Activated naive CD4-positive, alpha-beta T cell treated with anti-CD3 and anti-CD28 coated beads, Interleukin-2, amount 50 U/mL, for 72 hours (primary cell): ENCODE measurements around the gene HOMEZ. TPM values are rescaled to one million over a fixed set of nuclear protein-coding genes. Genes with fewer than 3 reads are reported as not detected.
A peak's percentile ranks its signal among the peaks of the same experiment; 100 is the strongest.
"Not testable (repeated sequence)": the region's sequence is repeated elsewhere in the genome, so short reads cannot be mapped to it uniquely, and the experiment has no call there.

ENCODE experiments used
- ATAC-seq, 2 donors: fragments of 150-1000 bp; cut with Tn5 transposase; 2 replicates each; pipeline ENCODE4 v1.10.0; 2021; ENCODE audit warnings: mild to moderate bottlenecking in 2 of 2, moderate library complexity in 2 of 2
- DNase-seq, 2 donors: peaks; one replicate each; pipeline ENCODE4 v3.0.0; 2021 to 2022; ENCODE audit warnings: low spot score in 2 of 2
- H3K27ac Mint-ChIP-seq, 2 donors: one replicate each; pipeline ENCODE4 v1.8.0; 2022; ENCODE audit warnings: mild to moderate bottlenecking in 2 of 2, mixed read lengths in 2 of 2
- H3K36me3 Mint-ChIP-seq, 2 donors: one replicate each; pipeline ENCODE4 v1.8.0; 2022; ENCODE audit warnings: mixed read lengths in 2 of 2
- H3K9me3 Mint-ChIP-seq, 2 donors: one replicate each; pipeline ENCODE4 v1.8.0; 2022; ENCODE audit warnings: mixed read lengths in 2 of 2
- total RNA-seq, 2 donors: library from RNA; stranded (reverse); gene quantifications; one replicate each; pipeline ENCODE4 v1.2.3, GENCODE V29; 2022

HOMEZ gene
- total RNA-seq, 2 donors from 2014 or later = 6.4 to 15.1 TPM

DNA sequence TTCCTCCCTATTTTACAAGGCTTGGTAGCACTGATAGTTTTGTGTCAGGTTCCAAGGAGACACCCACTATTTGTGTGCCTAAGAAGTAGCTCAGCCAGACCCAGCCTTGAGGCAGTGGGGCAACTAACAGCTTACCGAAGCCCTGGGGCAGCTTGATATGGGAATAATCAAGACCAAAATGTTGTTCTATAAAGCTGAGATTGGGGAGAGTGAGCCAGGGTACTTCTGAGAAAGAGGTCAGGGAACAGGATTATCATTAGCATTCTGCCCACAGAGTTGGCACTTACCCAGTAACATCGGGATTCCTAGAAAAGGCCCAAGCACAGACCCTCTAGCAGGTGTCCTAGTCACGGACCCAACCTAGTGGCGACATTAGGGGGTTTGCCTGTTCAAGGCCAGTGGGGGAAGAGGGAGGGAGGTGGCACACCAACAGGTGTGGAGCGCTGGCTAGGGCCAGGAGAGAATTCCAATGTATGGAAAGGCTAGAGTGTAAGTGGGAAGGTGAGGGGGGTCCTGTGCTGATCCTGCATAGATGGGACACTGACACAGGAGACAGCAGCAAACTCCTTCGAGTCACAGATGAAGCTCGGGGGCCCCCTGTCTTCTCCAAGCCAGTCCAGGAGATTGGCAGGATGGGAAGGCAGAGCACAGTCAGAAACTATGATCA lies 11.8 kb upstream of the HOMEZ start:
- Mint-ChIP-seq H3K36me3 (peaks cover 5 to 20% of the 10 kb centered on the region in 2 donors), H3K9me3 (no peaks in the 10 kb centered on the region), H3K27ac (peak overlapping the region in 1 of 2 donors; percentile 41)
- DNase-seq = no peak
- ATAC-seq = no peak

DNA sequence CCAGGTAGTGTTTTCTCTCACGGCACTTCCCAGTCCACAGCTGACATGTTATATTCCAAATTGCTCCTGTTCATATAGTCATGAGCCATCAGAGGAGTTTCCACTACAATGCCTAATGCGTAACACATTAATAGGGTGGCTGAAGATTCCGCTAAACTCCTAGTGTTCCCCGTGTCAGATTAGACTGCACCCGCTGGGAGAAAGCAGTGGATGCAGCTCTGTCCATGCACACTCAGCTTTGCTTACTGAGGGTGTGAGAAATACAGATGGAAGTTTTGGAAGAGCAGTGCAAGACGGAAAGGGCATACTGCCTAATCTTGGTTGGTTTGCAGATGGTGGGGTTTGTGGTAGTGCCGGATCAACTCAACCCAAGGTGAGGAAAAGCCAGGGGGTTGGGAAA lies 11.2 kb upstream of the HOMEZ start:
- no peak for DNase-seq
- Mint-ChIP-seq H3K27ac (no peak overlapping the region), H3K9me3 (no peaks in the 10 kb centered on the region), H3K36me3 (peaks cover 0 to 16% of the 10 kb centered on the region in 2 donors)
- ATAC-seq = no peak

DNA sequence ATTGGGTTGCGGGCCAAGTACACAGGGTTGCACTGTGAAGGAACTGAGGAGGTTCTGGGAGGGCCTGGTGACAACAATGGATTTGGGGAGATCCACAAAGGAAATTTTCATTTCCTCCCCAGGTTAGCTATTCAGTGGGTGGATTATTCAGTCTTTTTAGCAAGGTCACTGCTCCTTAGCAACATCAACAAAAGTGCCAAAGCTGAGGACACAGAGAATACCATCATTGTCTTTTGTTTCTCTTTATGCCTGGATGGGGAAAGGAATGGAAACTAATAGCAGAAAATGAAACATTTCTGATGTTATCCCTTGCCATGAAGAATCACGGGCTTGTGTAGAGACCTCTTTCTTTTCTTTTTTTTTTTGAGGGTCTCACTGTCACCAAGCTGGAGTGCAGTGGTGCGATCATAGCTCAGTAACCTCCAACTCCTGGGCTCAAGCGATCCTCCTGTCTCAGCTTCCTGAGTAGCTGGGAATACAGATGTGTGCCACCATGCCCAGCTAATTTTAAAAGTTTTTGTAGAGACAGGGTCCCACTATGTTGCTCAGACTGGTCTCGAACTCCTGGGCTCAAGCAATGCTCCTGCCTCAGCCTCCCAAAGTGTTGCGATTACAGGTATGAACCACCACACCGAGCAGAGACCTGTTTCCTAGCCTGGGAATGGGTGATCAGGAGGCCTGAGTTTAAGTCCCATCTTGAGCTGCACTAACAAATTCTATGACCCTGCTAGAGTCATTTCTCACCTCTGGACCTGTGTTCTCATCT lies 10.3 kb upstream of the HOMEZ start:
- Mint-ChIP-seq H3K36me3 (peaks cover 0 to 16% of the 10 kb centered on the region in 2 donors), H3K9me3 (no peaks in the 10 kb centered on the region), H3K27ac (no peak overlapping the region)
- no peak for DNase-seq
- ATAC-seq = no peak

DNA sequence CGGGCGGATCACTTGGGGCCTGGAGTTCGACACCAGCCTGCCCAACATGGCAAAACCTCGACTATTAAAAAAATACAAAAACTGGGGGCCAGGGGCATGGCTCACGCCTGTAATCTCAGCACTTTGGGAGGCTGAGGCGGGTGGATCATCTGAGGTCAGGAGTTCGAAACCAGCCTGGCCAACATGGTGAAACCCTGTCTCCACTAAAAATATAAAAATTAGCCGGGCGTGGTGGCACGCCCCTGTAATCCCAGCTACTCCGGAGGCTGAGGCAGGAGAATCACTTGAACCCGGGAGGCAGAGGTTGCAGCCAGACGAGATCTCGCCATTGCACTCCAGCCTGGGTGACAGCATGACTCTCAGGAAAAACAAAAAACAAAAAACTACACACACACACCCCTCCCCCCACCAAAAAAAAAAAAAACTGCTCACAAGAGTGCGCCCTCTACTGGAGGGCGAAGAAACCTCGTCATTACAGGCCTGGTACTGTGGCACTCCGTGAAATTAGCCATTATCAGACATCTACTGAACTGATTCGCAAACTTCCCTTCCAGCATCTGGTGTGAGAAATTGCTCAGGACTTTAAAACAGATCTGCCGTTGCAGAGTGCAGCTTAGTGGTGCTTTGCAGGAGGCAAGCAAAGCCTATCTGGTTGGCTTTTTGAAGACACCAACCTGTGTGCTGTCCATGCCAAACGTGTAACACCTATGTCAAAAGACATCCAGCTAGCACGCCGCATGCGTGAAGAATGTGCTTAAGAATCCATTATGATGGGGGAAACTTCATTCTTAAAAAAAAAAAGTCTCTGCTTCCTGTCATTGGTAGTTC lies 9.0 kb upstream of the HOMEZ start:
- Mint-ChIP-seq H3K27ac (peak overlapping the region in 1 of 2 donors; percentile 27), H3K9me3 (no peaks in the 10 kb centered on the region), H3K36me3 (peaks cover 0 to 13% of the 10 kb centered on the region in 2 donors)
- ATAC-seq = peak; percentile 85
- peak in 1 of 2 donors; percentile 60 for DNase-seq

DNA sequence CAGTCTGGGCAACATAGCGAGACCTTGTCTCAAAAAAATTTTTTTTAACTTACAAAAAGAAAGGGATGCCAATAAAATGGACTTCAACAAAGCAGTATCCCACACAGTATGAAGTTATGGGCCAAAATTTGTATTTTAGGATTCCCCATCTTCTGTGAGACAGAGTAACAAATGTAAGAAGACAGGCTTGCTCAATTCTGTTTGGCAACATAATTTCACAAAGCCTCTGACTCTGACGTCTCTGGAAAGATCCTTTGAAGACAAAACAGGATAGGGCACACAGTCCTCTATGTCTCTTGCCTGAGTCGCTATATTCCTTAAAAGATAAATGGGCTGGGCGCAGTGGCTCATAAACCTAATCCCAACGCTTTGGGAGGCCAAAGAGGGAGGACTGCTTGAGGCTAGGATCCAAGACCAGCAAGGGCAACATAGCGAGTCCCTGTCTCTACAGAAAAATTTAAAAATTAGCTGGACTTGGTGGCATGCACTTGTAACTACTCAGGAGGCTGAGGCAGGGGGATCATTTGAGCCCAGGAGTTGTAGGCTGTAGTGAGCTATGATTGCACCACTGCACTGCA lies 1.1 kb upstream of the HOMEZ start:
- Mint-ChIP-seq H3K9me3 (no peaks in the 10 kb centered on the region), H3K36me3 (peaks cover 0 to 7% of the 10 kb centered on the region in 2 donors)
- ATAC-seq = no peak

DNA sequence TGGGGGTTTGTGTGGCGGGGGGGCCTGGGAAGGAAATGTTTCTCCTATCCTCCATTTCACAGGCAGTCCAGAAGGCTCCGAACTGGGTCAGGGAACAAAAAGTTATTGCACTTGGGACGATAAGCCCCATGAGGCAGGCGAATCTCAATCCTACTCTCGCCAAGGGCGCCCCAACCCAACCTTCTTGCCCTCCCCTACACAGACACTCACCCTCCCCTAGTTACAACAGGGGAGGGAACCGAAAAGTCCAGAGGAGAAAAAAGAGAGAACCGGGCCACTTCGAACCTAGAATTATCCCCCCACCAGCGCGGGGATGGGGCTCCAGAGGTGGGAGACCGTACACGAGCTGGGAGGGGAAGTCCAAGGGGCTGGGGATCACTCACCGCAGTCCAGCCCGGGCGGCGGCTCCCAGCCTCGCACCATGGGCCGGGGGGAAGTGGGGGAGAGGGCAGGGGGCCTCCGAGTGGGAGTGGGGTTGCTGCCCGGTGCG lies 357 bp downstream of the HOMEZ start:
- H3K36me3 Mint-ChIP-seq = peaks cover 0 to 7% of the 10 kb centered on the region in 2 donors
- no peaks in the 10 kb centered on the region for H3K9me3 Mint-ChIP-seq
- DNase-seq = no peak
- peak; percentile 30 to 39 for ATAC-seq
- peak overlapping the region; percentile 89 for H3K27ac Mint-ChIP-seq

More for the DNA sequence above, 1.1 kb upstream of the HOMEZ start:
- DNase-seq = no peak
- peak overlapping the region; percentile 89 to 96 for H3K27ac Mint-ChIP-seq

DNA sequence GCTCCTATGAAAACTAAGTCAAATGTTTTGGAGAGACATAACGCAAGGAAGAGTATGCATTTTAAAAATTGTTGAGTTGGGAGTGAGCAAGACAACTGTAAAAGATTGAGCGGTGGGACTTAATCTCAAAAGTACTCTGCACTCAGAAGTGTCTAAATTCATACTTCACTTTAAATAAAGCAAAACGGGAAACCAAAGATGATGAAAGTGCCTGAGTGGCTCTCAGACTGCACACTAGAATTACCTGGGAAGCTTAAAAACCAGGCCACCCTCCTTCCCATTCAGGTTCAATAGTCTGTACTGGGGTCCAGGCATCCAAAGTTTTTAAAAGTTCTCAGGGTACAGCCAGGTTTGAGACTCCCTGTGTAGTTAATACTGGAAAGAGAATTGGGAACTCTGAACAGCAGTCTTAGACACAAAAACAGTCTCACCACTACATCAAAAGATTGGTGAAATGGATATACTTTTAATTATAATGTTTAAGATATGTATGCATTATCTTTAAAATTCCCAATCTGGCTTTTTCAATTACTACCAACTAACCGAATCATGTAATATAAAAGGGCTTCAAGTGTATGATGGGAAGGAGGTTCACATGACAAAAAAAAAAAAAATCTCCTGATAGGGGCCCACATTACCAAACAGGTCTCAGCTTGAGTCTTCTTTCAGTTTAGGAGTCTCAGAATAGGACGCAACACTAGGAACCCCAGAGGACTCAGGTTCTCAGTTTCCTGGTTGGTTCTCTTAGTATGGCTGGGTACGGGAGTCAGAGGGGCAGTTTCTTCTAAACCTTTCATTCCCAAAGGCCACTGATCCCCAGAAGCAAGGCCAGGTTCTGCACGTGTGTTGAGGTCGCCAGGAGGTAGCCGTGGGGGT lies 1.0 kb downstream of the HOMEZ start:
- Mint-ChIP-seq H3K27ac (peak overlapping the region; percentile 89), H3K36me3 (peaks cover 0 to 7% of the 10 kb centered on the region in 2 donors), H3K9me3 (no peaks in the 10 kb centered on the region)
- no peak for ATAC-seq
- no peak for DNase-seq

DNA sequence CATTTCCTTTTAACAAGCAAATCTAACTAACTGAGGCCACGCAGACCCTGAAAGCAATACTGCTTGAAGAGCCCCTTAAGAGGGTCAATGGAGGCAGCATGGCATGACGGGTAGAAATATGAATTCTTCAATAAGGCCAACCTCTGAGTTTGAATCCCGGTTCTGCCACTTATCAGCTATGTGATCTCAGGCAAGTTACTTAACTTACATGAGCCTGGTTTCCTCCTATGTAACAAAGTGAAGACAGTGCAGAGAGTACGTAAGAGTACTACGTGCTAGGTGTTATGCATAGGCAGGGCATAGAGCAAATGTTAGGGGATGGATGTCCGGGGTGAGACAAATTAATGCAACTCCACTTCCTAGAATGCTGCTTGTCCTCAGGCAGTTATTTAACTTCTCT lies 4.7 kb downstream of the HOMEZ start:
- H3K36me3 Mint-ChIP-seq = peaks cover 0 to 7% of the 10 kb centered on the region in 2 donors
- DNase-seq = no peak
- H3K27ac Mint-ChIP-seq = no peak overlapping the region
- no peaks in the 10 kb centered on the region for H3K9me3 Mint-ChIP-seq
- ATAC-seq = no peak

DNA sequence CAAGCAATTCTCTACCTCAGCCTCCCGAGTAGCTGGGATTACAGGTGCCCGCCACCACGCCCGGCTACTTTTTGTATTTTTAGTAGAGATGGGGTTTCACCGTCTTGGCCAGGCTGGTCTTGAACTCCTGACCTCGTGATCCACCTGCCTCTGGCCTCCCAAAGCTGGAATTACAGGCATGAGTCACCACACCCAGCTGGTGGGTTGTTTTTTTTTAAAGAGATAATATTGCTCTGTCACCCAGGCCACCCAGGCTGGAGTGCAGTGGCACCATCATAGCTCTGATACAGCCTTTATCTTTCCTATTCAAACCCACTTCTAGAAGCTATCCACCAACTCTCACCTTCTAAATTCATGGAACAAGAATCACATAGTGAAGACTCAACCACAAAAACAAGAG lies 8.0 kb downstream of the HOMEZ start:
- H3K36me3 Mint-ChIP-seq, H3K27ac Mint-ChIP-seq, DNase-seq, H3K9me3 Mint-ChIP-seq, ATAC-seq: not testable (repeated sequence)

DNA sequence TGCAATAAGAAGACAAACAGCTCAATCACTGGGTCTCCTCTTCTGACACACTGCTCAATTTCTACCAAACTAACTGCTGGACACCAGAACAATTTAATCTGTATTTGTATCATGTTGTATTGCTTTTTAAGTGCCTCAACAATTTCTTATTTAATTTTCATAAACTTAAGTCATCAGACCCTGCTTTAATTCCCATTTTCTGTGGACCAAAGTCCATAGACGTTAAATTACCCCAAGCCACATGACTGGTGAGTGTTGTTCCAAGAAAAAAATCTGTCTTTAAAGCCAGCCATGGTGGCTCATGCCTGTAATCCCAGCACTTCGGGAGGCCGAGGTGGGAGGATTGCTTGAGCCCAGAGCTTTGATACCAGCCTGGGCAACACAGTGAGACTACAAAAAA lies 8.7 kb downstream of the HOMEZ start:
- peaks cover 0 to 5% of the 10 kb centered on the region in 2 donors for H3K36me3 Mint-ChIP-seq
- H3K9me3 Mint-ChIP-seq = no peaks in the 10 kb centered on the region
- no peak for DNase-seq
- no peak for ATAC-seq
- H3K27ac Mint-ChIP-seq = no peak overlapping the region

DNA sequence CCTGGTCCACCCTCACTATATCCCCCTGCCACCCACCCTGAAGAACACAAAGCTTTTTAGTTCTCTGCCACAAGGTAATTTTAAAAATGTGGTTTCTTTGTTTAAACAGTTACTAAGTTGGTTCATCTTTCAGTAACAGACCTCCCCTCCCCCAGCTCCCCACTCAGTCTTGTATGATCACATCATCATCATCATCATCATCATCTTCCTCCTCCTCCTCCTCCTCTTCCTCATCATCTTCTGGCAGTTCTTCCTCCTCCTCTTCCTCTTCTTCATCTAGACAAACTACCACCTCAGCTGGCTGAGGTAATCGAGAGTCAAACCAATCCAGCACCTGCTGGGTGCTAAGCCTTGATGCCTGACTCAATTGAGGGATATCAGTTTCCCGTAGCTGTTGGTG lies 10.5 kb downstream of the HOMEZ start:
- DNase-seq (no peak), ATAC-seq (no peak)
- peaks cover 0 to 5% of the 10 kb centered on the region in 2 donors for H3K36me3 Mint-ChIP-seq
- H3K9me3 Mint-ChIP-seq = no peaks in the 10 kb centered on the region
- peak overlapping the region; percentile 23 to 40 for H3K27ac Mint-ChIP-seq

DNA sequence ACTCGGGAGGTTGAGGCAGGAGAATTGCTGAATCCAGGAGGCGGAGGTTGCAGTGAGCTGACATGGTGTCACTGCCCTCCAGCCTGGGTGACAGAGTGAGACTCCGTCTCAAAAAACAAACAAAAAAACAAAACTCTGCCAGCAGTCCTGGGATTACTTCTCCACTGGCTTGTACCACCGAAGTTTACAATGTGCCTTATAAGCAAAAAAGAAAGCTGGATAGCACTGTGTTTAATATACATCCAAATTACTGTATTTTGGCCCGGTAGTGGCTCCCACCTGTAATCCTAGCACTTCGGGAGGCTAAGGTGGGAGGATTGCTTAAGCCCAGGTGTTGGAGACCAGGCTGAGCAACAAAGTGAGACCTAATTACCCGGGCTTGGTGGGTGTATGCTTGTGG lies 16.7 kb downstream of the HOMEZ start:
- Mint-ChIP-seq H3K27ac (no peak overlapping the region), H3K9me3 (no peaks in the 10 kb centered on the region), H3K36me3 (no peaks in the 10 kb centered on the region)
- DNase-seq = no peak
- ATAC-seq = no peak

DNA sequence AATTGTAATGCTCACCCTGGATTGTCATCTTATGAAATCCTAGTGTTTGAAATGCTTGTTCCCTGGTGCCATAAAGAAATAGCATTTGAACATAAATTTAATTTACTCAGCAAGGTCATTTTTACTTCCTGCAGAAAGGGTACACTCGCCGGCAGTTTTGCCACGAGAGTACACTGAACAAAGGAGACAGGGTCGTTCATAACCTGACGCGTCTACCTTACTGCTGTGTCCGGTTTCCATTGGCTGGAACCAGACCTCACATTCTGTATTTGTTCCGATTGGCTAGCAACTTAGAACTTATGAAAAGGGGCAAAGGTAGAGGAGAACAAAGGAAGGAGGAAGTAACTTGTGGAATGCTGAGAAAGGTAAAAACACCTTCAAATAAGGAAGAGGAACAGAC lies 25.1 kb downstream of the HOMEZ start:
- H3K9me3 Mint-ChIP-seq, H3K27ac Mint-ChIP-seq, H3K36me3 Mint-ChIP-seq, ATAC-seq, DNase-seq: not testable (repeated sequence)

DNA sequence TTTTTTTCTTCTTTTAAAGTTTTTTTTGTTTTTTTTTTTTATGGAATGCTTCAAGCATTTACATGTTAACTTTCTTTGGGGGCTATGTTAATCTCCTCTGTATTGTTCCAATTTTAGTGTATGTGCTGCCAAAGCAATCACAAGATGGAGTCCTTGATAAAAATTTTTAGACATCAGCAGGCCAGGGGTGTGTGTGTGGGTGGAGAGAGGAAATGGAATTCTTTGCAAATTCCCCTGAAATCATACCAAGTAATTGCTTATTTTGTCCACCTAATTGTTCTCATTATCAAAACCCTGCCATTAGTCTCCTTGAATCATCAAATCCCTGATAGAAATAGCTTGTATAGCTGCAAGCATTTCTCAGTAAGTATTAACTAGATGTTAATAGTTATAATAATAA lies 26.5 kb downstream of the HOMEZ start:
- H3K27ac Mint-ChIP-seq = no peak overlapping the region
- ATAC-seq = no peak
- DNase-seq = no peak
- H3K9me3 Mint-ChIP-seq = no peaks in the 10 kb centered on the region
- H3K36me3 Mint-ChIP-seq = no peaks in the 10 kb centered on the region

DNA sequence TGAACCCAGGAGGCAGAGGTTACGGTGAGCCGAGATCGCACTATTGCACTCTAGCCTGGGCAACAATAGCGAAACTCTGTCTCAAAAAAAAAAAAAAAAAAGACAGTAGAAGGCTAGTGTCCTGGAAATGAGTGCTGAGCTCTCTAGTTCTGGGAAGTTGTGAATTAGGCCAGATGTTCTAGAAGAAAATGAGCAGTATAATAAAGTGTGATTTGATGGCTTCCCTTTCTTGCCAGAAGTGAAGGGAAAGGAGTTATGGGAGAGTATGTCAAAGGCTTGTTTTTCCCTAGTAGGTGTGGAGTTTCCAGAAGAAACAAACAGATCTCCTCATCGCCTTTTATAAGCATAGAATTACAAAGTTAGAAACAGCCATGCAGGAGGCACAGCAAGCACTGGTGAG lies 27.7 kb downstream of the HOMEZ start:
- Mint-ChIP-seq H3K9me3 (no peaks in the 10 kb centered on the region), H3K36me3 (no peaks in the 10 kb centered on the region), H3K27ac (no peak overlapping the region)
- no peak for ATAC-seq
- no peak for DNase-seq
